A549 (cell line): ENCODE results near the gene KCTD15.

Experiments used
- RAD21 ChIP-seq, 2 experiments: fragments of >200 bp in 1 of 2; sonication (Bioruptor Twin) in 1 of 2; formaldehyde crosslinking in 1 of 2; IDR thresholded peaks in 1 of 2; conservative IDR thresholded peaks in 1 of 2; 2 replicates in 1 of 2; 3 replicates in 1 of 2; pipeline ENCODE4 v1.6.1; 2012 to 2018; ENCODE audit warnings: inconsistent platforms in 1 of 2
- TF ChIP-seq, protein P1 (sequence below): fragments of >200 bp; sonication (Bioruptor Twin); formaldehyde crosslinking; IDR thresholded peaks from 3 replicates; pipeline ENCODE4 v1.5.1; 2016

DNA sequence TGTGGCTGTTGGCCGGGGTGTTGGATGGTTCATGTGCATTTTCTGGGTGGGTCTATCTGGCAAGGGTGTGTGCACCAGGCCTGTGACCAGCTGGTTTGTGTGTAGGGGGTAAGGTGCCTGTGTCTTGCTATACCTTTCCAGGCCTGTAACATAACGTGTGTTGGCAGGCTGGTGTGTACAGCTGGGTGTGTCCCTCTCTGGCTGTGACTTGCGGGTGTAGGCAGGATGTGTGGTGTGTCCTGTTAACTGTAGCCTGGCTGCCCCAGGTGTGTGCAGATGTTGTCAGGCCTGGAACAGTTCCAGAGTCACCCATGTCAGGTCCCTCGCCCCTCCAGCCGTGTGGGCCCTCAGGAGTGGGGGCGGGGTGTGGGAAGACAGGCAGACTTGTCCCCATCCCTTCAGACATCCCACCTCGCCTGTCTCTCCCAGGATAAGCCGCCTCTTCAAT, 9.8 kb downstream of the KCTD15 start:
- TF ChIP-seq, protein P1, sequence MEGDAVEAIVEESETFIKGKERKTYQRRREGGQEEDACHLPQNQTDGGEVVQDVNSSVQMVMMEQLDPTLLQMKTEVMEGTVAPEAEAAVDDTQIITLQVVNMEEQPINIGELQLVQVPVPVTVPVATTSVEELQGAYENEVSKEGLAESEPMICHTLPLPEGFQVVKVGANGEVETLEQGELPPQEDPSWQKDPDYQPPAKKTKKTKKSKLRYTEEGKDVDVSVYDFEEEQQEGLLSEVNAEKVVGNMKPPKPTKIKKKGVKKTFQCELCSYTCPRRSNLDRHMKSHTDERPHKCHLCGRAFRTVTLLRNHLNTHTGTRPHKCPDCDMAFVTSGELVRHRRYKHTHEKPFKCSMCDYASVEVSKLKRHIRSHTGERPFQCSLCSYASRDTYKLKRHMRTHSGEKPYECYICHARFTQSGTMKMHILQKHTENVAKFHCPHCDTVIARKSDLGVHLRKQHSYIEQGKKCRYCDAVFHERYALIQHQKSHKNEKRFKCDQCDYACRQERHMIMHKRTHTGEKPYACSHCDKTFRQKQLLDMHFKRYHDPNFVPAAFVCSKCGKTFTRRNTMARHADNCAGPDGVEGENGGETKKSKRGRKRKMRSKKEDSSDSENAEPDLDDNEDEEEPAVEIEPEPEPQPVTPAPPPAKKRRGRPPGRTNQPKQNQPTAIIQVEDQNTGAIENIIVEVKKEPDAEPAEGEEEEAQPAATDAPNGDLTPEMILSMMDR: no peak
- TF ChIP-seq RAD21 (conservative IDR thresholded peaks at IDR 0.05 in 1 of 2, IDR thresholded peaks at IDR 0.05 in 1 of 2): no peak
